Measurements from ENCODE around the gene ANO10.
A peak's percentile ranks its signal among the peaks of the same experiment; 100 is the strongest.
"Not testable (repeated sequence)": the region's sequence is repeated elsewhere in the genome, so short reads cannot be mapped to it uniquely, and the experiment has no call there.

ANO10 gene

GRCh38 chr3:43496740-43497375 lies 125.0 kb downstream of the ANO10 start:
- peaks cover 0 to 5% of the 10 kb centered on the region in 2 donors for H3K9me3 Mint-ChIP-seq
- peaks cover 62% of the 10 kb centered on the region for H3K4me1 Mint-ChIP-seq
- no peak overlapping the region for H3K4me3 Mint-ChIP-seq
- DNase-seq (no peak), ATAC-seq (no peak)
- peak overlapping the region; percentile 93 to 95 for H3K27ac Mint-ChIP-seq
- H3K27me3 Mint-ChIP-seq, result no peaks in the 10 kb centered on the region

GRCh38 chr3:43492932-43493331 lies 128.9 kb downstream of the ANO10 start:
- ATAC-seq, H3K27me3 Mint-ChIP-seq, DNase-seq, H3K4me3 Mint-ChIP-seq, H3K27ac Mint-ChIP-seq, H3K9me3 Mint-ChIP-seq: not testable (repeated sequence)
- peaks cover 44% of the 10 kb centered on the region for H3K4me1 Mint-ChIP-seq

GRCh38 chr3:43491807-43492206 lies 130.0 kb downstream of the ANO10 start:
- peaks cover 33% of the 10 kb centered on the region for H3K4me1 Mint-ChIP-seq
- ATAC-seq (peak; percentile 74), DNase-seq (peak in 1 of 2 donors; percentile 37)
- peak overlapping the region in 1 of 2 donors; percentile 40 for H3K4me3 Mint-ChIP-seq
- H3K9me3 Mint-ChIP-seq, H3K27me3 Mint-ChIP-seq: not testable (repeated sequence)
- H3K27ac Mint-ChIP-seq, result peak overlapping the region in 1 of 2 donors; percentile 44

- H3K9me3 Mint-ChIP-seq, result peaks cover 0 to 4% of the 10 kb centered on the region in 2 donors
- no peaks in the 10 kb centered on the region for H3K27me3 Mint-ChIP-seq
- H3K4me1 Mint-ChIP-seq, result peaks cover 28% of the 10 kb centered on the region
- ATAC-seq, result no peak
- no peak overlapping the region for H3K4me3 Mint-ChIP-seq
- no peak for DNase-seq
- H3K27ac Mint-ChIP-seq, result no peak overlapping the region
Measured at GRCh38 chr3:43490640-43491185, 131.1 kb downstream of the ANO10 start.

- Mint-ChIP-seq H3K27me3 (no peaks in the 10 kb centered on the region), H3K4me1 (peaks cover 28% of the 10 kb centered on the region), H3K4me3 (no peak overlapping the region), H3K27ac (no peak overlapping the region), H3K9me3 (peaks cover 0 to 12% of the 10 kb centered on the region in 2 donors)
- DNase-seq, result no peak
- no peak for ATAC-seq
Measured at GRCh38 chr3:43489930-43490329, 131.9 kb downstream of the ANO10 start.

- H3K4me3 Mint-ChIP-seq, result no peak overlapping the region
- no peak overlapping the region for H3K27ac Mint-ChIP-seq
- H3K27me3 Mint-ChIP-seq, result no peaks in the 10 kb centered on the region
- H3K4me1 Mint-ChIP-seq, result peaks cover 30% of the 10 kb centered on the region
- H3K9me3 Mint-ChIP-seq, result peaks cover 7 to 23% of the 10 kb centered on the region in 2 donors
- DNase-seq (no peak), ATAC-seq (no peak)
Measured at GRCh38 chr3:43485931-43486330, 135.9 kb downstream of the ANO10 start.

GRCh38 chr3:43484926-43485488 lies 136.8 kb downstream of the ANO10 start:
- DNase-seq (no peak), ATAC-seq (no peak)
- no peaks in the 10 kb centered on the region for H3K27me3 Mint-ChIP-seq
- no peak overlapping the region for H3K4me3 Mint-ChIP-seq
- peaks cover 27% of the 10 kb centered on the region for H3K4me1 Mint-ChIP-seq
- peaks cover 9 to 23% of the 10 kb centered on the region in 2 donors for H3K9me3 Mint-ChIP-seq
- no peak overlapping the region for H3K27ac Mint-ChIP-seq

GRCh38 chr3:43481375-43481774 lies 140.4 kb downstream of the ANO10 start:
- no peak for ATAC-seq
- DNase-seq, result no peak
- H3K4me3 Mint-ChIP-seq, result no peak overlapping the region
- H3K9me3 Mint-ChIP-seq, result peaks cover 12 to 27% of the 10 kb centered on the region in 2 donors
- no peaks in the 10 kb centered on the region for H3K27me3 Mint-ChIP-seq
- H3K27ac Mint-ChIP-seq, result peak overlapping the region in 1 of 2 donors; percentile 37
- H3K4me1 Mint-ChIP-seq, result peaks cover 51% of the 10 kb centered on the region

- ATAC-seq, H3K27me3 Mint-ChIP-seq, H3K27ac Mint-ChIP-seq, DNase-seq, H3K4me3 Mint-ChIP-seq: not testable (repeated sequence)
- Mint-ChIP-seq H3K9me3 (peaks cover 12 to 14% of the 10 kb centered on the region in 2 donors), H3K4me1 (peaks cover 54% of the 10 kb centered on the region)
Measured at GRCh38 chr3:43478839-43479238, 143.0 kb downstream of the ANO10 start.

- ATAC-seq (peak; percentile 38), DNase-seq (no peak)
- Mint-ChIP-seq H3K4me3 (peak overlapping the region in 1 of 2 donors; percentile 61), H3K27ac (peak overlapping the region; percentile 95), H3K27me3 (no peaks in the 10 kb centered on the region), H3K9me3 (peaks cover 7 to 17% of the 10 kb centered on the region in 2 donors), H3K4me1 (peaks cover 54% of the 10 kb centered on the region)
Measured at GRCh38 chr3:43478118-43478785, 143.6 kb downstream of the ANO10 start.

GRCh38 chr3:43477600-43477999 lies 144.2 kb downstream of the ANO10 start:
- H3K27me3 Mint-ChIP-seq, result no peaks in the 10 kb centered on the region
- H3K4me3 Mint-ChIP-seq, result peak overlapping the region; percentile 49 to 61
- peaks cover 5 to 17% of the 10 kb centered on the region in 2 donors for H3K9me3 Mint-ChIP-seq
- DNase-seq (peak; percentile 30 to 57), ATAC-seq (peak; percentile 97)
- peak overlapping the region; percentile 95 for H3K27ac Mint-ChIP-seq
- H3K4me1 Mint-ChIP-seq, result peaks cover 51% of the 10 kb centered on the region

- H3K4me3 Mint-ChIP-seq, result no peak overlapping the region
- DNase-seq (no peak), ATAC-seq (peak; percentile 44)
- peaks cover 40% of the 10 kb centered on the region for H3K4me1 Mint-ChIP-seq
- peak overlapping the region in 1 of 2 donors; percentile 4 for H3K27ac Mint-ChIP-seq
- H3K27me3 Mint-ChIP-seq, result no peaks in the 10 kb centered on the region
- H3K9me3 Mint-ChIP-seq, result peaks cover 0 to 12% of the 10 kb centered on the region in 2 donors
Measured at GRCh38 chr3:43473737-43474136, 148.1 kb downstream of the ANO10 start.

- no peak overlapping the region for H3K4me3 Mint-ChIP-seq
- peak overlapping the region in 1 of 2 donors; percentile 4 for H3K27ac Mint-ChIP-seq
- no peaks in the 10 kb centered on the region for H3K27me3 Mint-ChIP-seq
- H3K9me3 Mint-ChIP-seq, result peaks cover 0 to 12% of the 10 kb centered on the region in 2 donors
- H3K4me1 Mint-ChIP-seq, result peaks cover 36% of the 10 kb centered on the region
- DNase-seq, result no peak
- ATAC-seq, result no peak
Measured at GRCh38 chr3:43473244-43473643, 148.6 kb downstream of the ANO10 start.

- Mint-ChIP-seq H3K9me3 (peaks cover 4 to 6% of the 10 kb centered on the region in 2 donors), H3K4me1 (peaks cover 7% of the 10 kb centered on the region), H3K27me3 (no peaks in the 10 kb centered on the region), H3K27ac (no peak overlapping the region), H3K4me3 (no peak overlapping the region)
- ATAC-seq (no peak), DNase-seq (no peak)
Measured at GRCh38 chr3:43468133-43468532, 153.7 kb downstream of the ANO10 start.

- Mint-ChIP-seq H3K9me3 (peaks cover 14 to 16% of the 10 kb centered on the region in 2 donors), H3K4me1 (peaks cover 3% of the 10 kb centered on the region), H3K27ac (no peak overlapping the region), H3K27me3 (no peaks in the 10 kb centered on the region), H3K4me3 (no peak overlapping the region)
- ATAC-seq (no peak), DNase-seq (no peak)
Measured at GRCh38 chr3:43465109-43465508, 156.7 kb downstream of the ANO10 start.

- H3K4me1 Mint-ChIP-seq, DNase-seq, H3K27me3 Mint-ChIP-seq, ATAC-seq, H3K4me3 Mint-ChIP-seq: not testable (repeated sequence)
- H3K27ac Mint-ChIP-seq, result peak overlapping the region in 1 of 2 donors; percentile 82
- peaks cover 14 to 23% of the 10 kb centered on the region in 2 donors for H3K9me3 Mint-ChIP-seq
Measured at GRCh38 chr3:43462566-43462965, 159.2 kb downstream of the ANO10 start.

Data from stimulated activated naive CD8-positive, alpha-beta T cell treated with anti-CD3 and anti-CD28 coated beads, Interleukin-15, amount 100 ng/mL, for 72 hours (primary cell).